SU-DHL-6 (cell line): ENCODE measurements around the gene BOLA3.

ENCODE experiments used
- EZH2phosphoT487 ChIP-seq: fragments of 200-600 bp; sonication (generic), shearing (Covaris generic); conservative IDR thresholded peaks from 2 replicates; pipeline ENCODE4 v1.6.1; 2018; ENCODE audit warnings: mild to moderate bottlenecking, antibody characterized with exemption, low read length, moderate library complexity, mixed read lengths
- TF ChIP-seq, protein P1 (sequence below): fragments of 200-600 bp; sonication (generic); IDR thresholded peaks from one replicate; pipeline ENCODE4 v1.5.1; 2017; ENCODE audit warnings: antibody characterized with exemption, mild to moderate bottlenecking, low read length, moderate library complexity; ENCODE audit not compliant: insufficient read depth, poor library complexity, severe bottlenecking

DNA sequence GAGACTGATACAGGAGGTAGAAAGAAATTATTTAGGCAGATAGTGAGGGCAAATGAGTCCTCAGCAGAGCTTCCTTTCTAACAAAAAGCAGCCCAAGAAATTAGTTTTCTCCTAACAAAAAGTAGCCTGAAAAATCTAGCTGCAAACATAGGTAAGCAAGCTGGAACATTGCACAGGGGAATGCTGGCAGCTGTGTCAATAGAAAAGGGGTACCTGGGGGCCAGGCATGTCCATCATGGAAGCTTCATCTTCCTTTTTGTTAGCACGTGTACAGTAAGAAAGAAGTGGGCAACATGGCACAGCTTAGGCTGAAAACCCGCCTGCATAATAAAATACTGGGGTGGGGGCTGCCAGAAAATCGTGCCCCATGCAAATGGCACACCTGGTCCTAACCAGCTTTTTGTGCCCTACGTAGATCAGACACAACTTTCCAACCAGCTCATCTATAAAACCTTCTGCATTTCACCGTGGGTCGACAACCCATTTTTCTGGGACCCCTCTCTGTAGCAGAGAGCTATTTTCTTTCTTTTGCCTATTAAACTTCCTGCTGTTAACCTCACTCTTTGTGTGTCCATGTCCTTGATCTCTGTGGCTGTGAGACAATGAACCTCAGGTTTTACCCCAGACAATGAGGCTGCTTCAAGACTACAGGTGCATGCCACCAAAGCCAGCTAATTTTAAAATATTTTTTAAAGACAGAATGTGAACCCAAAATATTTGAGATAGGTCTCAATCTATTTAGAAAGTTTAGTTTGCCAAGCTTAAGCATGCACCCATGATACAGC is 44.1 kb upstream of the BOLA3 start:
- TF ChIP-seq, protein P1, sequence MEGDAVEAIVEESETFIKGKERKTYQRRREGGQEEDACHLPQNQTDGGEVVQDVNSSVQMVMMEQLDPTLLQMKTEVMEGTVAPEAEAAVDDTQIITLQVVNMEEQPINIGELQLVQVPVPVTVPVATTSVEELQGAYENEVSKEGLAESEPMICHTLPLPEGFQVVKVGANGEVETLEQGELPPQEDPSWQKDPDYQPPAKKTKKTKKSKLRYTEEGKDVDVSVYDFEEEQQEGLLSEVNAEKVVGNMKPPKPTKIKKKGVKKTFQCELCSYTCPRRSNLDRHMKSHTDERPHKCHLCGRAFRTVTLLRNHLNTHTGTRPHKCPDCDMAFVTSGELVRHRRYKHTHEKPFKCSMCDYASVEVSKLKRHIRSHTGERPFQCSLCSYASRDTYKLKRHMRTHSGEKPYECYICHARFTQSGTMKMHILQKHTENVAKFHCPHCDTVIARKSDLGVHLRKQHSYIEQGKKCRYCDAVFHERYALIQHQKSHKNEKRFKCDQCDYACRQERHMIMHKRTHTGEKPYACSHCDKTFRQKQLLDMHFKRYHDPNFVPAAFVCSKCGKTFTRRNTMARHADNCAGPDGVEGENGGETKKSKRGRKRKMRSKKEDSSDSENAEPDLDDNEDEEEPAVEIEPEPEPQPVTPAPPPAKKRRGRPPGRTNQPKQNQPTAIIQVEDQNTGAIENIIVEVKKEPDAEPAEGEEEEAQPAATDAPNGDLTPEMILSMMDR, result no peak
- TF ChIP-seq EZH2phosphoT487, result no peak
